Measurements from ENCODE around the gene CEND1.

The CEND1 gene

GRCh38 chr11:820655-821511 is 31.0 kb upstream of the CEND1 start:
- Histone ChIP-seq H3K9me3 (ENCODE audit: control insufficient read depth, insufficient read depth, low read length) (no peaks in the 10 kb centered on the region), H3K79me2 (ENCODE audit: control insufficient read depth, low read length) (peaks cover 16% of the 10 kb centered on the region), H3K36me3 (ENCODE audit: control insufficient read depth, low read length) (peaks cover 16% of the 10 kb centered on the region), H3F3A (ENCODE audit: control insufficient read depth, insufficient read depth) (peaks cover 10% of the 10 kb centered on the region), H4K20me1 (ENCODE audit: control insufficient read depth, insufficient read depth, low read depth, low read length) (peaks cover 11% of the 10 kb centered on the region), H3K4me2 (ENCODE audit: low read length) (peak overlapping the region; percentile 83), H3K27ac (ENCODE audit: low read depth, low read length) (no peak overlapping the region), H3K4me1 (ENCODE audit: control insufficient read depth, low read length) (peaks cover 17% of the 10 kb centered on the region), H3K27me3 (ENCODE audit: control insufficient read depth, low read length) (no peaks in the 10 kb centered on the region), H3K9me2 (replicated peaks; ENCODE audit: control insufficient read depth, low read length) (no peaks in the 10 kb centered on the region), H3K4me3 (ENCODE audit: low read length) (peak overlapping the region; percentile 73)
- no peak for TF ChIP-seq EZH2phosphoT487 (IDR thresholded peaks at IDR 0.05; ENCODE audit: borderline replicate concordance, low read length)
- TF ChIP-seq, protein P1, sequence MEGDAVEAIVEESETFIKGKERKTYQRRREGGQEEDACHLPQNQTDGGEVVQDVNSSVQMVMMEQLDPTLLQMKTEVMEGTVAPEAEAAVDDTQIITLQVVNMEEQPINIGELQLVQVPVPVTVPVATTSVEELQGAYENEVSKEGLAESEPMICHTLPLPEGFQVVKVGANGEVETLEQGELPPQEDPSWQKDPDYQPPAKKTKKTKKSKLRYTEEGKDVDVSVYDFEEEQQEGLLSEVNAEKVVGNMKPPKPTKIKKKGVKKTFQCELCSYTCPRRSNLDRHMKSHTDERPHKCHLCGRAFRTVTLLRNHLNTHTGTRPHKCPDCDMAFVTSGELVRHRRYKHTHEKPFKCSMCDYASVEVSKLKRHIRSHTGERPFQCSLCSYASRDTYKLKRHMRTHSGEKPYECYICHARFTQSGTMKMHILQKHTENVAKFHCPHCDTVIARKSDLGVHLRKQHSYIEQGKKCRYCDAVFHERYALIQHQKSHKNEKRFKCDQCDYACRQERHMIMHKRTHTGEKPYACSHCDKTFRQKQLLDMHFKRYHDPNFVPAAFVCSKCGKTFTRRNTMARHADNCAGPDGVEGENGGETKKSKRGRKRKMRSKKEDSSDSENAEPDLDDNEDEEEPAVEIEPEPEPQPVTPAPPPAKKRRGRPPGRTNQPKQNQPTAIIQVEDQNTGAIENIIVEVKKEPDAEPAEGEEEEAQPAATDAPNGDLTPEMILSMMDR (IDR thresholded peaks at IDR 0.05; ENCODE audit: low read depth, low read length, poor library complexity, severe bottlenecking): no peak

- no peak for TF ChIP-seq EZH2phosphoT487 (IDR thresholded peaks at IDR 0.05; ENCODE audit: borderline replicate concordance, low read length)
- TF ChIP-seq, protein P1 (IDR thresholded peaks at IDR 0.05; ENCODE audit: low read depth, low read length, poor library complexity, severe bottlenecking): no peak
- Histone ChIP-seq H3K36me3 (ENCODE audit: control insufficient read depth, low read length) (peaks cover 18% of the 10 kb centered on the region), H3K4me1 (ENCODE audit: control insufficient read depth, low read length) (peaks cover 17% of the 10 kb centered on the region), H3K27me3 (ENCODE audit: control insufficient read depth, low read length) (no peaks in the 10 kb centered on the region), H3F3A (ENCODE audit: control insufficient read depth, insufficient read depth) (peaks cover 15% of the 10 kb centered on the region), H3K4me3 (ENCODE audit: low read length) (peak overlapping the region; percentile 73), H3K79me2 (ENCODE audit: control insufficient read depth, low read length) (peaks cover 16% of the 10 kb centered on the region), H4K20me1 (ENCODE audit: control insufficient read depth, insufficient read depth, low read depth, low read length) (peaks cover 11% of the 10 kb centered on the region), H3K9me2 (replicated peaks; ENCODE audit: control insufficient read depth, low read length) (no peaks in the 10 kb centered on the region), H3K27ac (ENCODE audit: low read depth, low read length) (peak overlapping the region; percentile 44), H3K9me3 (ENCODE audit: control insufficient read depth, insufficient read depth, low read length) (no peaks in the 10 kb centered on the region), H3K4me2 (ENCODE audit: low read length) (peak overlapping the region; percentile 83)
Observed at GRCh38 chr11:819943-820649, 30.2 kb upstream of the CEND1 start.

GRCh38 chr11:819129-819931 is 29.4 kb upstream of the CEND1 start:
- H3K9me2 ChIP-seq (replicated peaks; ENCODE audit: control insufficient read depth, low read length): no peaks in the 10 kb centered on the region
- no peaks in the 10 kb centered on the region for H3K27me3 ChIP-seq (ENCODE audit: control insufficient read depth, low read length)
- H3K4me1 ChIP-seq (ENCODE audit: control insufficient read depth, low read length): peaks cover 17% of the 10 kb centered on the region
- peak overlapping the region; percentile 44 for H3K27ac ChIP-seq (ENCODE audit: low read depth, low read length)
- peaks cover 17% of the 10 kb centered on the region; the same call in 1 of the 2 replicates for H3K36me3 ChIP-seq (ENCODE audit: control insufficient read depth, low read length)
- peak overlapping the region; percentile 83 for H3K4me2 ChIP-seq (ENCODE audit: low read length)
- peaks cover 20% of the 10 kb centered on the region for H3F3A ChIP-seq (ENCODE audit: control insufficient read depth, insufficient read depth)
- H3K79me2 ChIP-seq (ENCODE audit: control insufficient read depth, low read length): peaks cover 16% of the 10 kb centered on the region
- H3K4me3 ChIP-seq (ENCODE audit: low read length): peak overlapping the region; percentile 73
- no peaks in the 10 kb centered on the region for H3K9me3 ChIP-seq (ENCODE audit: control insufficient read depth, insufficient read depth, low read length)
- TF ChIP-seq, protein P1 (IDR thresholded peaks at IDR 0.05; ENCODE audit: low read depth, low read length, poor library complexity, severe bottlenecking): no peak
- TF ChIP-seq EZH2phosphoT487 (IDR thresholded peaks at IDR 0.05; ENCODE audit: borderline replicate concordance, low read length): no peak
- peaks cover 11% of the 10 kb centered on the region for H4K20me1 ChIP-seq (ENCODE audit: control insufficient read depth, insufficient read depth, low read depth, low read length)

Measured in DOHH2 (cell line).